Superior temporal gyrus (tissue), 1 donor: ENCODE measurements around the gene HELZ2.
"Not testable (repeated sequence)": the region's sequence is repeated elsewhere in the genome, so short reads cannot be mapped to it uniquely, and the experiment has no call there.

ENCODE experiments used
- DNase-seq: peaks from one replicate; pipeline ENCODE4 v3.0.0-alpha.2; 2016; ENCODE audit errors: extremely low spot score

The HELZ2 gene, protein sequence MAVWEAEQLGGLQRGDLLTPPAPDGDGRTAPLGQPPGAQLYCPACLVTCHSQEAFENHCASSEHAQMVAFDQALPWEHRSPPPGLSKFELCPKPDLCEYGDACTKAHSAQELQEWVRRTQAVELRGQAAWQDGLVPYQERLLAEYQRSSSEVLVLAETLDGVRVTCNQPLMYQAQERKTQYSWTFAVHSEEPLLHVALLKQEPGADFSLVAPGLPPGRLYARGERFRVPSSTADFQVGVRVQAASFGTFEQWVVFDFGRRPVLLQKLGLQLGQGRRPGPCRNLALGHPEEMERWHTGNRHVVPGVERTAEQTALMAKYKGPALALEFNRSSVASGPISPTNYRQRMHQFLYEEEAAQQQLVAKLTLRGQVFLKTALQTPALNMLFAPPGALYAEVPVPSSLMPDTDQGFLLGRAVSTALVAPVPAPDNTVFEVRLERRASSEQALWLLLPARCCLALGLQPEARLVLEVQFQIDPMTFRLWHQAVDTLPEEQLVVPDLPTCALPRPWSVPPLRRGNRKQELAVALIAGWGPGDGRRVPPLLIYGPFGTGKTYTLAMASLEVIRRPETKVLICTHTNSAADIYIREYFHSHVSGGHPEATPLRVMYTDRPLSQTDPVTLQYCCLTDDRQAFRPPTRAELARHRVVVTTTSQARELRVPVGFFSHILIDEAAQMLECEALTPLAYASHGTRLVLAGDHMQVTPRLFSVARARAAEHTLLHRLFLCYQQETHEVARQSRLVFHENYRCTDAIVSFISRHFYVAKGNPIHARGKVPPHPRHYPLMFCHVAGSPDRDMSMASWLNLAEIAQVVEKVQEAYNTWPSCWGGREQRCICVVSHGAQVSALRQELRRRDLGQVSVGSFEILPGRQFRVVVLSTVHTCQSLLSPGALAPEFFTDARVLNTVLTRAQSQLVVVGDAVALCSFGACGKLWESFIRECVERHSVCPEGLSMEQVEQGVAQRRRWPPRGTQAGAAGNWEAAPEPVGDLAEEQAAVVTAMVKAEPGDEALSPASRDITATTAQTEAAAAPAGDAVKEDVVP (N-terminal part only)

DNA sequence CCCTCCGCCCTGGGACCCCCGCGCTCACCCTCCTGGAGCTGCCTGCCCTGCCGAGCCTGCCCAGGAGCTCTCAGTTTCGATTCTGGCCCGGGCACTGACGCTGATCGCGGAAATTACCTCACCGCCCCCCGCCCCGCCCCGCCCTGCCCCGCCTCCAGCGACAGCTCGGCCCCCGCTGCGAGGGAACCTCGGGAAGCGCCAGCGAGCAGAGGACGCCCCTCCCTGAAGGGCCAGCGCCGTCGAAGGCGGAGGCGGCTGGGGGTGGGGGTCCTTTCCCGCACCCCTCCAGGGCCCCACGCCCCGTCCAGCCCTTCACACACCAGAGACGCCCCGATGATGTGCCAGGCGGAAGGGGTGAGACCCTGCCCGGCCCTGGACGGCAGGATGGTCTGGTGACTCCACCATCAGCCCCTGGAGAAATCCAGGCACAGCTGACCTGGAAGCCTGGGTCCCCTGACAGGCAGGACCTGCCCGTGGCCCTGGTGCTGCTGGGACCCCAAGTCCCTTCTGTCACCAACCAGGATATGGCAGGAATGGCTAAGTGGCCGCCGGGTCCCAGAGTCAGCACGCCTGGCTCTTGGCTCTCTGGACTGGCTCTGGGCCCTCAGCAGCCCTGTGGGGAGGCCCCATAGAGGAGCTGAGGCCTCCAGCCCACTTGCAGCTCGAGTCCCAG is at the start of gene HELZ2:
Gene HELZ2, minus strand, starts transcription at position 84 of the 673 bp plus-strand sequence. CDS start 1,854 bp downstream, outside the sequence.
- DNase-seq = no peak

DNA sequence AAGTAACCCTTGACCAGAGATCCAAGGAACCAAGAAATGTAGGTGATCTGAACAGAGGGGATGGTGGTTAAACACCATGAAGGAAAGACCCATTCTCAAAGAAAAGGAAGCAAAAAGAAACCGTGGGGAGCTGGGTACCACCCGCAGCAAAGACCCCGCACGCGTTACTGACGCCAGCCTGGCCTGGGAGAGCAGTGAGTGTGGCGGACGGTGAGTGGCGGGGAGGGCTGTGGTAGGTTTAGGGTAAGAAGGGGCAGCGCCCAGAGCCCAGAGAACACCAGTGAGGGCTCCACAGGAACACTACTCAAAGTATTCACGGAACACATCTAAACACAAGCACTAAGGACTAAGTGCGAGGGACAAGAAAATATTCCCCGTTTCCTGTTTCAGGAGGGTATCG is 48.7 kb upstream of the HELZ2 start:
- DNase-seq = no peak

DNA sequence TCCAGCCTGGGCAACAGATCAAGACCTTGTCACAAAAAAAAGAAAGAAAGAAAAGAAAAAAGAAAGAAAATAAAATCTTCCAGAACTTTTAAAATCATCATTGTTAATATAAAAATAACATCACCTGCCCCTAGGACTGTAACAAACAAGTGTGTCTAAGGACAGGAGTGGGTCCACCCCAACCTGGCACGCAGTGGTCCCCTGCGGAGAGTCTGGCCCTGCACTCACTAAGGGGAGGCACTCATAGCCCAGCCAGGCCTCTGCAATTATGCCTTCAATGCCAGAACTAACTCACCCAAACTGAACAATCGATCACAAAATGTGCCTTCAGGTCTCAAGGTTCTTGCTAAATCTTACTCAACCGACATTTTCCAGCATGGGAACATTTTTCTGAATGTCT is 48.1 kb upstream of the HELZ2 start:
- no peak for DNase-seq

DNA sequence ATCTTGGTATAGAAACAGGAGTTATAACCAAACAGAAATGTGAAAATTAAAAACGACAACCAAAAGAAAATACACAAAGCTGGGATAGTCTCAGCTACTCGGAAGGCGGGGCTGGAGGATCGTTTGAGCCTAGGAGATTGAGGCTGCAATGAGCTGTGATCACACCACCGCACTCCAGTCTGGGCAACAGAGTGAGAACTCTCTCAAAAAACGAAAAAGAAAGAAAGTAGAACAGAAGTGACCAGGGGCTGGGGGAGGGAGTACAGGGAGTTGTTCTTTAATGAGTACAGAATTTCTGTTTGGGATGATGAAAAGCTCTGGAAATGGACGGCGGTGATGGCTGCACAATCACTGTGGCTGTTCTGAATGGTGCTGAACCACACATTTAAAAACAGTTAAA is 47.0 kb upstream of the HELZ2 start:
- DNase-seq = no peak

DNA sequence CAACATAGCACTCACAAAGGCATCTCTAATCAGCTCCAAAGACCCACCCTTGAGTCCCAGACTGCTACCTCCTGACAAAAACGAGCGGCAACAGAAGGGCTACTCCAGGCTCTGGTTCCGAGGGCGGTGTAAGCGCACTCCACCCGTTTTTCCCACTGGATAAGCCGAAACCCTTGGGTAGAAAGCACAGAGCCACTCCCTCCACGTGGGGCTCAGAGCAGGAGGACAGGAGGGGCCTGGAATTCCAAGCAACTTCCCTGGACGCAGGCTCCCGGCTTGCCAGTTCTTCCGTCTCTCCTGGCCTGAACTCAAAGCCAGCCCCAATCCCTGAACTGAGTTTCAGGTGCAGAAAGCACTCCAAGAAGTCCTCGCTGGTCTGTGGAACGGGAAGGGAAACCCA is 45.5 kb upstream of the HELZ2 start:
- DNase-seq = no peak

DNA sequence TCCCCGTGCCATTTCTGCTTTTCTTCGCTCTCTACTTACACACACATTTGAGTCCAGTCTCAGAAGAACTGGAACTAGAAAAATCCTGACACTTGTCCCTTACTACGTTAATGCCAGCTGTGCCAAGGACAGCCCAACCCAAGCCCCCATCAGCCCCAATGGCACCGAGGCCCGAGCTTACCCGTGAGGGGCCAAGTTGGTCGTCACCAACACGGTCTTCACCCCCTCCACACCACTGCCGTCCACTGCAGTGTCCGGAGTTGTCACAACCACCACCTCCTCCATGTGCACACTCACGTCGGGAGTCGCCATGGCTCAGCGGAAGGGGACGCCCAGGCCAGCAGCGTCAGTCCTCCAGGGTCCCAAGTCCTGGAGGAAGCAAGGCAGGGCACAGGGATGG is 45.0 kb upstream of the HELZ2 start:
- no peak for DNase-seq

DNA sequence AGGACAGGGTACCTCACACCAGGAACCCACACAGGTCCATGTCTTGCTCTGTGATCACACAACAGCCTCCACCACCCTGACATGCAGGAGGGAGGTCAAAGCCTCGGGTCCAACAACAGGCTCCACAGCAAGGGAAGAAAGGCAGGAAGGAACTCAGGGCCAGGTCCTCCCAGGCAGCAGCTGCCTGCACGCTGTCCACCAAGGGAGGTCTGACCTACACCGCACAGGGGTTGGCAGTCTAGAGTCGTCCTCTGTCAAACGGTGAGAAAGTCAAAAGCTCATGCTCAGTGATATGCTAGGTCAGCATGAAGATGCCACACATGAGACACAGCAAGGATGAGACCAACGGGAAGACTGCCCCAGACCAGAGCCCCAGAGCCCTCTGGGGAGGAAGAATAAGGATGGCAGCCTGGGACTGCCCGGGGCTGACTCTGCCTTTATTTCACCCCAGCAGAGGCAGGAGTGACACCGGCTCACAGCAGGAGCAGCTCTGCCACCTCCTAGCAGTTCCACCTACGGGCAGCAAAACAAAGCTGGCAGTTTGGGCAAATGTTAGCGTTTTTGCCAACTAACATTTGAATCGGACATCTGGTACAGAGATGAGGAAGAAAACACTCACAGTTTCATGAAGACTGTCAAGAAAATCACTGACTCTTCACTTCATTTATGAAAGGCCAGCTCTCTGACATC is 44.4 kb upstream of the HELZ2 start:
- no peak for DNase-seq

DNA sequence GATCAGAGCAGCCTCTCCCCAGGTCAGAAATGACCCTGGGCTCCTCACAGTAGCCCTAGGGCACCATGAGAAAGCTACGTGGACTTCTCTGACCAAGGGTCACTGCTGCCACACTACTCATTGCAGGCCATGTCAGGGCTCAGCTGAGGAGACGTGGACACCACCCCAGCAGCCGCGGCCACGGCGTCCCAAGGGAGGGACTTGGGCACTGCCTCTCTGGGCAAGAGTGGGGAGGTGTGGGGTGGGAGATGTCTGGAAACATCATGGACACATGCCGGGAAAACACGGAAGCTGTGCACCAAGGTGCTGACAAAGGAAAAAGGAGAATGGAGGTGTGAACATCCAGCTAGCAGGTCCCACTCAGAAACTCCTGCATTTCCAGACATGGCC is 43.8 kb upstream of the HELZ2 start:
- DNase-seq = no peak

DNA sequence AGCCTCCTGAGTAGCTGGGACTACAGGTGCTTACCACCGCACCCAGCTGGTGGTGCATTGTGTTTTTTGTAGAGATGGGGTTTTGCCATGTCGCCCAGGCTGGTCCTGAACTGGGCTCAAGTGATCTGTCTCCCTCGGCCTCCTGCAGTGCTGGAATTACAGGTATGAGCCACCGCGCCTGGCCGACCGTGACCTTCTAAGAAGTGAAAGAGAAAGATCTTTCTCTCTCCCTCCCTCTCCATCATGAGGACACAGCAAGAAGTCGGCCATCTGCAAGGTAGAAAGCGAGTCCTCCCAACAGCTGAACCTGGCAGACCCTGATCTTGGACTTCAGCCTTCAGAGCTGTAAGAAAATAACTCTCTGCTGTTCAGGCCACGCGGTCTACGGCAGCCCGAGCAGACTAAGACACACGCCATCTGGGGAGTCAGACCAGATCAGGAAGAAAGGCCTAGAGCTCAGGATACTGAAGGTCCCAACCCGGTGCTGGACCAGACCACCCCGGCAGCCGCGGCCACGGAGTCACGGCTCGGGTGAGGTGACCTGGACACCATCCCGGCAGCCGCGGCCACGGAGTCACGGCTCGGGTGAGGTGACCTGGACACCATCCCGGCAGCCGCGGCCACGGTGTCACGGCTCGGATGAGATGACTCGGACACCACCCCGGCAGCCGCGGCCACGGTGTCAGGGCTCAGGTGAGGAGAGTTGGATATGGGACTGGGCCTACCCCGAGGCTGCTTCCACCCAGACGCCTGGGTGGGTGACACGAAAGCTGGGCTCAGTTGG is 43.2 kb upstream of the HELZ2 start:
- DNase-seq = no peak

DNA sequence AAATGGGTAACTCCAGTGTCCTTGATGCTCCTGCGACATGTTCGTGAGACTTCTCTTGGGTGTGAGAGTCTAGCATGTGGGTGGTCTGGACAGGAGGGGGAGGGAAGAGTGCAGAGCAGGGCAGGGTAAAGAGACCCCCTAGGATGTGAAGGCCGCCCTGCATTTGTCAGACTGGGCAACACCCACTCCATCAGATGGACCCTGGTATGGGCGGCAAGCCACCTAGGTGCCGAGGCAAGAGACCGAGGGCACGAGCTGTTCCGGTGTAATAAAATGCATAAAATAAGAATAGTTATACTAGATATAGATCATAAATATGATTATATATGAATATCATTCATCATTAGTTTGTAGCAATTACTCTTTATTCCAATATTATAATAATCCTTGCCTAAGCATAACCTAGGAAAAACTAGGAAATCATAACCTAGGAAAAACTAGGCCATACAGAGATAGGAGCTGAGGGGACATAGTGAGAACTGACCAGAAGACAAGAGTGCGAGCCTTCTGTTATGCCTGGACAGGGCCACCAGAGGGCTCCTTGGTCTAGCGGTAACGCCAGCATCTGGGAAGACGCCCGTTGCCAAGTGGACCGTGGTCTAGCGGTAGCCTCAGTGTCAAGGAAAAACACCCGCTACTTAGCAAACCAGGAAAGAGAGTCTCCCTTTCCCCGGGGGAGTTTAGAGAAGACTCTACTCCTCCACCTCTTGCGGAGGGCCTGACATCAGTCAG is 40.0 kb upstream of the HELZ2 start:
- DNase-seq = not testable (repeated sequence)

DNA sequence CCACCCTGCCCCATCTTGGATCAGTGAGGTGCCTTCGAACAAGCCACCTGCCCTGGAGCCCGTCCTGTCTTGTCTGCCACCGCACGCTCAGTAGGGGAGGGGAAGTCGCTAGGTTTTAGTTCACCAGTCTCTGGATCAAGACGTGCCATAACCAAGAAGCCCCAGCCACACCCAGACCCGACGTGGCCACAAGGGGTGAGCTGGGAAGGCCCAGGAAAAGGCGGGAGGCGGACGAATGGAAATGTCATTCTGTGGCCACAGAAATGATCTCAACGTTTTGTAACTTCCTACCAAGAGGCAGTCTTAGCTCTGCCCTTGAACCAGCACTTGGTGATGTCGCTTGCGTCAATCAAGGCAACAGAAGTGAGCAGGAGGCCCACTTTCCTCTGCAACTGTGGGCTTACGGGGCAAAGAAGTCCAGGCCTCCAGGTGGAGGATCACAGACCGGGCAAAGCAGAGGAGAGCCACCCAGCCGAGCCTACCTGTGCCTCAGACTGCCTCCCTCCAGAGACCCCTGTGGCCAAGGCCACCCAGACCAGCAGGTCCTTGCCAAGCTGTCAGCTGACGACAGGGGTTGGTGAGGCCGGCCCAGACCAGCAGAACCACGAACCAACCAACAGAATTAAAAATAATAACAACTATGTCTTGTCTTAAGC is 38.4 kb upstream of the HELZ2 start:
- DNase-seq = no peak

DNA sequence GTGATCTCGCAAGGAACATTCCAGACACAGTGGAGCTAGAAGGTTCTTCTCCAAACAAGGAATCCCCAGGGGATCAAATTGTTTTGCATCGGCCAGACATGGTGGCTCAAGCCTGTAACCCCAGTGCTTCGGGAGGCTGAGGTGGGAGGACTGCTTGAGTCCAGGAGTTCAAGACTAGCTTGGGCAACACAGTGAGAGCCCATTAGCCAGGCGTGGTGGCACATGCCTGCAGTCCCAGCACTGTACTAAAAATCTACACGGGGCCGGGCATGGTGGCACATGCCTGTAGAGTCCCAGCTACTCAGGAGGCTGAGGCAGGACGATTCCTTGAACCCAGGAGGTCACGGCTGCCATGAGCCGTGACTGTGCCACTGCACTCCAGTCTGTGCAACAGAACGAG is 37.6 kb upstream of the HELZ2 start:
- DNase-seq = no peak

DNA sequence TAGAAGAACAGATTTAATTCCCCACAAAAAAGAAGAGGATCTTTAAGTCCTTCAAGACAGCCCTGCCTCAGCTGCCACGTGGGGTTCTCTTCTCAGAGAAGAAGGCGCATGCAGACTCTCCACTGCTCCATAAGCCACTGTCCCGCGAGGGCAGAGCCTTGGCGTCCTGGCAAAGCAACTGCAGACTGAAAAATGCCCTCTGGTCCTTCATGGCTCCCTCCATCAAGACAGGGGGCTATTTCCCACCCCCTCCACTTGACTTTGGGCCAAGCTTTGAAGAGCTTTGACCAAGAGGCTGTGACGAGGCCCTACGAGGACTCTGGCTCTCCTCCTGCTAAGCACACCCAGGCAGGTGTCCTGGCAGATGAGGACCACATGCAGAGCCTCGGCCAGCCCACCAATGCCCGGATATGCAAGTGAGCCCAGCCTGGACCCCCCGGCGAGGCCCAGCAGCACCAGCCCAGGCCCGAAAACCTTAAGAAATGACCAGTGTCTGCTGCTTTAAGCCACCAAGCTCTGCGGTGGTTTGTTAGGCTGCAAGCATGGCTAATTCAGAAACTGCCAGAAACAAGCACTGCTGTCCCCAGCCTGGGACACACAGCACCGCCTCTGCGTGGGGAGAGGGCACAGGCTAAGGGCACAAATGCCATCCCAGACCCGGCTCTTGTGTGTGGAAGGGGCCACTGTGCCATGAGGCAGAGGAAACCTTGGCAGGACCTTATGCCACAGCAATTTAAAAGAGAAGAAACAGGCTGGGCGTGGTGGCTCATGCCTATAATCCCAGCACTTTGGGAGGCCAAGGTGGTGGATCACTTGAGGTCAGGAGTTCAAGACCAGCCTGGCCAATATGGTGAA is 36.8 kb upstream of the HELZ2 start:
- DNase-seq = no peak

DNA sequence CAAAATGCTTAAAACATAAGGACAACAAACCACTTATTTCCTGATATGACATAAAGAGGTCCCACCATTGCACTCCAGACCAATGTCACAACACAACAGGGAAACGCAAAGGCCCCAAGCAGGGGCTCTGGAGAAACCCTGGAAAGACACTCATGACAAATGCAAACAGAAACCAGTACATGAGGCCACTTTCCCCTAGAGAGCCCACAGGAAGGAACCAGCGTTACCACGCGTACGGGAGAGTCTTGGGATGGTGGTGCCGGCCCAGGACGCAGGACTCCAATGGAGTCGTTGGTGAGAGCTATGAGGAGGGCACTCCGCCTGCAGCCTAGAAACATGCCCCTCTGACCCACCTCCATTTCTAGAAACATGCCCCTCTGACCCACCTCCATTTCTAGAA is 32.6 kb upstream of the HELZ2 start:
- DNase-seq = no peak

DNA sequence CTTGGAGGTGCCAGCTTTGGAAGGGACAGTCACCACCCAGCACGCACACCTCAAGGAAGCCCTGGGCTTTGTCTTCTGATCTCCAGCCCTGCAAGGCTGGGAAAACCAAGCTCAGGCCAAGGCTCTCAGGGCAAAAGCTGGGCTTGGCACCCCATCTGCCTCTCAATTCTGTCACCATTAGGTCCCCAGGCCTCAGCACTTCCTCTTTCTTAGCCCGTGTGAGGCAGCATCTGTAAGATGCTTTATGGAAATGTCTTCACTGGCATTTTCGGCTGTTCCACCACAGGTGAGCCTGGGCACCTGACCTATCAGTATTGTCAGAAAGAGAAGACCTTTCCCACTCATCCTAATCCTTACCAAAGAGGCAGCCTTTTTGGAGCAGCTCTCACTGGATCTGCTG is 28.3 kb upstream of the HELZ2 start:
- DNase-seq = no peak

DNA sequence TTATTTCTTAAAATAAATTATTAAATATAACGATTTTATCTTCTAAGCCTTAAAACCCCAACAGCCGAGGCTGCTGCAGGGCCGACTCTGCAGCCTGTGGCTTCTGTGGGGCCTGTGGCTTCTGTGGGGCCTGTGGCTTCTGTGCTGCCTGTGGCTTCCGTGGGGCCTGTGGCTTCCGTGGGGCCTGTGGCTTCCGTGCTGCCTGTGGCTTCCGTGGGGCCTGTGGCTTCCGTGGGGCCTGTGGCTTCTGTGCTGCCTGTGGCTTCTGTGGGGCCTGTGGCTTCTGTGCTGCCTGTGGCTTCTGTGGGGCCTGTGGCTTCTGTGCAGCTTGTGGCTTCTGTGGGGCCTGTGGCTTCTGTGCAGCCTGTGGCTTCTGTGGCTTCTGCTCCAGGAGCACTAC is 27.6 kb upstream of the HELZ2 start:
- DNase-seq = not testable (repeated sequence)

DNA sequence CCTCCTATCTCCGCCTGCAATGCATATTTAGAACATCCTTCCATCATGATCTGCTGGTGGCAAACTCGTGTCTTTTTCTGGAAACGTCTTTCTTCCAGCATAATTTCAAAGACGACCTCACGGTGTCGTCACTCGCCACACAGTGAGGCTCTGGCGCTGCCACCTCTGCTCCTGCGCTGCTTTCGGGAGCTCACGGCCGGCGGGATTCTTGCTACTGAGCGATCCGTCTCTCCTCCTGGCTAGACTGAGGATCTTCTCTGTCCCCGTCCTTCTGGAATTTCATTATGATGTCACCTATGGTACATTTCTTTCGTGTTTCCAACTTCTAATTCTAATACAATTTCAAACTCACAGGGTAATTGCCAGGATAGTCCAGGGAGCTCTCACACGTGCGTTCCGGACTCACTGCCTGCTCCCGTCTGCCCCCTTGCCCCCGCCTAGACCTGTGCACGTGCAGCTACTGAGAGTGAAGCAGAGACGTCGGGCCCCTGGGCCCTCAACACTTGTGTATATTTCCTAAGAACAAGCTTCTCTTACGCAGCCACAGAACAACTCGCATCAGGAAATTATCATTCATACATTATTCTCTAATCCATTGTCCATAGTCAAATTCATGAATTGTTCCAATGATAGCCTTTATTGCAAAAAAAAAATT is 25.5 kb upstream of the HELZ2 start:
- no peak for DNase-seq
